ENCODE measurements around the gene EVI2B. TPM values are rescaled to one million over a fixed set of nuclear protein-coding genes. Genes with fewer than 3 reads are reported as not detected.

Gene EVI2B
- polyA plus RNA-seq, 2 of the 4 experiments (the other 2 are of a cell fraction) = 0.04 TPM; not detected in 1

DNA sequence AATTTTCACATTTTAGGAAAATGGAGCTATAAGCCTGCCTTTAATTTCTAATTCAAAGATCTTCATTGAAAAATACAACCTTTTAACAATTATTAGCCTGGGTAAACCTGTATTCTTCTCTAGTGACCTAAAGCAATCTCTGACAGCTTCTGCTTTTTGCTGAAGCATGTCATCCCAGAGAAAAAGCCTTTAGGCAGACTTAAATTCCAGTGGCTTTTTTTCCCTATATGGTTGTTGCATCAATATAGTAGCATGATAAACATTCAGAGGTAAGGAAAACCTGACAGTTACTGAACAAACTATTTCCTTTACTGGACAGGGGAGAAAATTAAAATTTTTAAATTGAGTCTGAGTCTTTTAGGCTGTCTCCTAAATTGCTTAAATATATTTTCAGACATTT lies 15.4 kb upstream of the EVI2B start:
- Histone ChIP-seq H3K9me3 (no peaks in the 10 kb centered on the region), H3K4me1 (peaks cover 12% of the 10 kb centered on the region), H3K27ac (no peak overlapping the region), H3K4me2 (no peak overlapping the region), H3K4me3 (no peak overlapping the region)
- TF ChIP-seq ESRRA (IDR thresholded peaks at IDR 0.05; ENCODE audit: borderline replicate concordance, low read length) = no peak
- TF ChIP-seq RNF2 (IDR thresholded peaks at IDR 0.05; ENCODE audit: borderline replicate concordance, low read depth) = no peak
- no peak for TF ChIP-seq PHF8 (IDR thresholded peaks at IDR 0.05; ENCODE audit: borderline replicate concordance, low read depth)
- no peak for TF ChIP-seq ZSCAN20 (CRISPR knock-in tag; IDR thresholded peaks at IDR 0.05)
- no peak for TF ChIP-seq TFCP2L1 (CRISPR knock-in tag; IDR thresholded peaks at IDR 0.05)
- TF ChIP-seq HEYL (CRISPR knock-in tag; IDR thresholded peaks at IDR 0.05) = no peak
- TF ChIP-seq NPAS2 (CRISPR knock-in tag; IDR thresholded peaks at IDR 0.05; ENCODE audit: borderline replicate concordance) = no peak
- TF ChIP-seq SREBF2 (IDR thresholded peaks at IDR 0.05) = no peak
- TF ChIP-seq, protein P1, sequence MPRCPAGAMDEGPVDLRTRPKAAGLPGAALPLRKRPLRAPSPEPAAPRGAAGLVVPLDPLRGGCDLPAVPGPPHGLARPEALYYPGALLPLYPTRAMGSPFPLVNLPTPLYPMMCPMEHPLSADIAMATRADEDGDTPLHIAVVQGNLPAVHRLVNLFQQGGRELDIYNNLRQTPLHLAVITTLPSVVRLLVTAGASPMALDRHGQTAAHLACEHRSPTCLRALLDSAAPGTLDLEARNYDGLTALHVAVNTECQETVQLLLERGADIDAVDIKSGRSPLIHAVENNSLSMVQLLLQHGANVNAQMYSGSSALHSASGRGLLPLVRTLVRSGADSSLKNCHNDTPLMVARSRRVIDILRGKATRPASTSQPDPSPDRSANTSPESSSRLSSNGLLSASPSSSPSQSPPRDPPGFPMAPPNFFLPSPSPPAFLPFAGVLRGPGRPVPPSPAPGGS (IDR thresholded peaks at IDR 0.05) = no peak
- TF ChIP-seq, protein P2, sequence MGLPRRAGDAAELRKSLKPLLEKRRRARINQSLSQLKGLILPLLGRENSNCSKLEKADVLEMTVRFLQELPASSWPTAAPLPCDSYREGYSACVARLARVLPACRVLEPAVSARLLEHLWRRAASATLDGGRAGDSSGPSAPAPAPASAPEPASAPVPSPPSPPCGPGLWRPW (IDR thresholded peaks at IDR 0.05) = no peak
- TF ChIP-seq JUNB (IDR thresholded peaks at IDR 0.05) = no peak
- no peak for TF ChIP-seq RARB (CRISPR knock-in tag; IDR thresholded peaks at IDR 0.05)
- no peak for TF ChIP-seq SMC3 (IDR thresholded peaks at IDR 0.05)
- no peak for TF ChIP-seq BHLHE40 (IDR thresholded peaks at IDR 0.05; ENCODE audit: low read depth, low read length)
- no peak for TF ChIP-seq EP300 (IDR thresholded peaks at IDR 0.05)
- no peak for TF ChIP-seq MAX (IDR thresholded peaks at IDR 0.05)
- ChIA-PET POLR2A (interaction anchor here (0.6 kb wide), 1 partner anchor 461 kb away, joined by 3 read pairs; no protein-coding TSS in a partner anchor), CTCF (interaction anchor here (0.6 to 1.4 kb wide), 4 partner anchors 9 to 235 kb away, joined by 3 to 5 read pairs (median 4); partner anchors contain the start of gene NF1)
- ATAC-seq (no peak), DNase-seq (ENCODE audit: low read depth in 1 of 2, low spot score in 1 of 2) (no peak), FAIRE-seq (no peak)

DNA sequence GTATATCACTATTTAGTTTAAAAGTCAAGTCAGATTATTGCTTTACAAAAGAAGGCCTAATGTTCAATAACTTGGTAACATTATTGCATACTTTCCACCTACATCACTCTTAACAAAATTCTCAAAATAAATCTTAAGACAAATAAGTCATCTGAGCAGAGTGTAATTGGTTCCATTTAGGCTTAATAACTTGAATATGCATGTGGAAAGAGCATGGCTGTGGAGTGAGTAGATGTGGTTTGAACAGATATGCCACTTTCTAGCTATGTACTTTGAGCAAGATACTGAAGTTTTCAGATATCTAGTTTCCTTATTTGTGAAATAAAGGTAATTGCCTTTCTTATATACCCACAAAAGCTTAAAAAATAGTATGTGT lies 14.3 kb upstream of the EVI2B start:
- peak overlapping the region; percentile 6; the same call in 2 of the 3 replicates for H3K4me2 ChIP-seq
- CTCF ChIA-PET = interaction anchor here (1.3 to 1.4 kb wide), 2 partner anchors 10 to 15 kb away, joined by 3 to 5 read pairs; no protein-coding TSS in a partner anchor
- DNase-seq (ENCODE audit: low read depth in 1 of 2, low spot score in 1 of 2) (no peak), ATAC-seq (no peak; a peak in 1 of 6 replicates), FAIRE-seq (no peak)
- H3K9me3 ChIP-seq = no peaks in the 10 kb centered on the region
- POLR2A ChIA-PET = no interaction called here
- no peak overlapping the region for H3K27ac ChIP-seq
- H3K4me1 ChIP-seq = peaks cover 12% of the 10 kb centered on the region
- no peak overlapping the region for H3K4me3 ChIP-seq
- TF ChIP-seq CHD2 (IDR thresholded peaks at IDR 0.05; ENCODE audit: low read length, partially characterized antibody) = no peak
- TF ChIP-seq ZSCAN20 (CRISPR knock-in tag; IDR thresholded peaks at IDR 0.05) = no peak
- TF ChIP-seq MAFK (IDR thresholded peaks at IDR 0.05; ENCODE audit: partially characterized antibody) = no peak
- TF ChIP-seq HOXA7 (CRISPR knock-in tag; IDR thresholded peaks at IDR 0.05) = no peak
- no peak for TF ChIP-seq PBX3 (IDR thresholded peaks at IDR 0.05)
- no peak for TF ChIP-seq ATOH8 (CRISPR knock-in tag; IDR thresholded peaks at IDR 0.05; ENCODE audit: low read depth)
- TF ChIP-seq EHF (CRISPR knock-in tag; IDR thresholded peaks at IDR 0.05) = no peak
- no peak for TF ChIP-seq MYC (IDR thresholded peaks at IDR 0.05; ENCODE audit: borderline replicate concordance, low read length)
- no peak for TF ChIP-seq HEYL (CRISPR knock-in tag; IDR thresholded peaks at IDR 0.05)
- TF ChIP-seq GATA3 (IDR thresholded peaks at IDR 0.05; ENCODE audit: borderline replicate concordance) = no peak
- TF ChIP-seq HDAC2 (IDR thresholded peaks at IDR 0.05) = no peak
